ENCODE results near the gene GRID2. TPM values are rescaled to one million over a fixed set of nuclear protein-coding genes. Genes with fewer than 3 reads are reported as not detected.

The GRID2 gene
- total RNA-seq, 6 experiments from 2014 or later, result not detected

GRCh38 chr4:93646233-93646930, 1342.6 kb downstream of the GRID2 start:
- Histone ChIP-seq H3K9me3 (peaks cover 0 to 2% (median 0%) of the 10 kb centered on the region in 4 donors), H3K27ac (no peak overlapping the region), H3K4me3 (no peak overlapping the region), H3K36me3 (no peaks in the 10 kb centered on the region), H3K27me3 (no peaks in the 10 kb centered on the region), H3K4me1 (no peaks in the 10 kb centered on the region)
- TF ChIP-seq POLR2A (IDR thresholded peaks at IDR 0.05), result no peak
- TF ChIP-seq, protein P1, sequence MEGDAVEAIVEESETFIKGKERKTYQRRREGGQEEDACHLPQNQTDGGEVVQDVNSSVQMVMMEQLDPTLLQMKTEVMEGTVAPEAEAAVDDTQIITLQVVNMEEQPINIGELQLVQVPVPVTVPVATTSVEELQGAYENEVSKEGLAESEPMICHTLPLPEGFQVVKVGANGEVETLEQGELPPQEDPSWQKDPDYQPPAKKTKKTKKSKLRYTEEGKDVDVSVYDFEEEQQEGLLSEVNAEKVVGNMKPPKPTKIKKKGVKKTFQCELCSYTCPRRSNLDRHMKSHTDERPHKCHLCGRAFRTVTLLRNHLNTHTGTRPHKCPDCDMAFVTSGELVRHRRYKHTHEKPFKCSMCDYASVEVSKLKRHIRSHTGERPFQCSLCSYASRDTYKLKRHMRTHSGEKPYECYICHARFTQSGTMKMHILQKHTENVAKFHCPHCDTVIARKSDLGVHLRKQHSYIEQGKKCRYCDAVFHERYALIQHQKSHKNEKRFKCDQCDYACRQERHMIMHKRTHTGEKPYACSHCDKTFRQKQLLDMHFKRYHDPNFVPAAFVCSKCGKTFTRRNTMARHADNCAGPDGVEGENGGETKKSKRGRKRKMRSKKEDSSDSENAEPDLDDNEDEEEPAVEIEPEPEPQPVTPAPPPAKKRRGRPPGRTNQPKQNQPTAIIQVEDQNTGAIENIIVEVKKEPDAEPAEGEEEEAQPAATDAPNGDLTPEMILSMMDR (IDR thresholded peaks at IDR 0.05), result no peak
- intact Hi-C loops (cut with DNase I), result no loop called here
- DNase-seq, result no peak
- no peak for ATAC-seq

DNA sequence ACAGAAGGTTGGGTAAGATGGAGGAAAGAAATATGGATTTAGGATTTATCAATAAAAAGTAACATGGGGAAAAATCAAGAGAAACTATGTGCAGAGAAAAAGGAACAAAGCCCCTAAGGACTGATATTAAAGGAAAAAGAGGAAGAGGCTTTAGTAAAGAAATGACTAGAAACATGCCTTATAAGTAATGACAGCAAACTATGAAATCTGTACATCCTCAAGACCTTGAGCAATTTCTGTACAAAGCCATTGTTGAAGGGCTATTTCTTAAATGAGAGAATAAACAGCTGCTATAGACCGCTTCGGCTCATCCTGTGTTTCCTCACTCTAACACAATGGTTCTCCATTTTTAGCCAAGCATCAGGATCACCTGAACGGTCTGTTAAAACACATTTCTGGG, 1344.5 kb downstream of the GRID2 start:
- intact Hi-C loops (cut with DNase I), result no loop called here
- DNase-seq (no peak), ATAC-seq (no peak)
- Histone ChIP-seq H3K36me3 (no peaks in the 10 kb centered on the region), H3K9me3 (peaks cover 0 to 2% (median 0%) of the 10 kb centered on the region in 4 donors), H3K4me3 (no peak overlapping the region), H3K27me3 (no peaks in the 10 kb centered on the region), H3K27ac (no peak overlapping the region), H3K4me1 (no peaks in the 10 kb centered on the region)
- TF ChIP-seq, protein P1 (IDR thresholded peaks at IDR 0.05), result no peak
- no peak for TF ChIP-seq POLR2A (IDR thresholded peaks at IDR 0.05)
- WGBS (ENCODE audit: insufficient coverage, low coverage, low lambda C conversion rate, missing lambda C conversion rate), result 75% methylated on average over 3 of the region's 3 CpGs

- H3K4me3 ChIP-seq, result no peak overlapping the region
- TF ChIP-seq, protein P1 (IDR thresholded peaks at IDR 0.05), result no peak
- TF ChIP-seq POLR2A (IDR thresholded peaks at IDR 0.05), result no peak
- DNase-seq (no peak), ATAC-seq (no peak)
- H3K4me1 ChIP-seq, result no peaks in the 10 kb centered on the region
- no peaks in the 10 kb centered on the region for H3K27me3 ChIP-seq
- H3K36me3 ChIP-seq, result no peaks in the 10 kb centered on the region
- H3K9me3 ChIP-seq, result peaks cover 0 to 2% (median 0%) of the 10 kb centered on the region in 4 donors
- intact Hi-C loops (cut with DNase I), result no loop called here
- H3K27ac ChIP-seq, result no peak overlapping the region
Observed at GRCh38 chr4:93649828-93650227, 1346.1 kb downstream of the GRID2 start.

- no peak for TF ChIP-seq POLR2A (IDR thresholded peaks at IDR 0.05)
- TF ChIP-seq, protein P1 (IDR thresholded peaks at IDR 0.05), result no peak
- Histone ChIP-seq H3K9me3 (no peaks in the 10 kb centered on the region), H3K36me3 (no peaks in the 10 kb centered on the region), H3K4me1 (no peaks in the 10 kb centered on the region), H3K27me3 (no peaks in the 10 kb centered on the region), H3K27ac (no peak overlapping the region), H3K4me3 (no peak overlapping the region)
- DNase-seq, result no peak
- intact Hi-C loops (cut with DNase I), result no loop called here
- ATAC-seq, result no peak
- 13% methylated on average over 1 of the region's 1 CpG for WGBS (ENCODE audit: insufficient coverage, low coverage, low lambda C conversion rate, missing lambda C conversion rate)
Observed at GRCh38 chr4:93654211-93654610, 1350.4 kb downstream of the GRID2 start.

DNA sequence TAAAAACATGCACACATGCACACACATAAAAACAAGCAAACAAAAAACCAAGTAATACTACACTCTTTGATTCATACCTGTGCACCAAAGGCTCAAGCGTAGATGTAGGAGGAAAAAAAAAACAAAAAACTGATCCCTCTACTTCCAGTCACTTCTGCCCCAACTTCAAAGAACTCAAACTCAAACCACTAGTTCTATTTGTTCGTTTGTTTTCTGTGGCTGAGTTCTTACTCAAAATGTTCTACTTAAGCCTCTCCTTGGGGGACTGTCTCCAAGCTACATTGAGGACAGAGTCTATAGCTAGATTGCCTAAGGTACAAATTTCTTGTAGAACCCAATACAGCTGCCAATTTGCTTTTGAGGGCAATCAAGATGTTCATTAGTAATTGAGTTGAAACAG, 1353.8 kb downstream of the GRID2 start:
- WGBS (ENCODE audit: insufficient coverage, low coverage, low lambda C conversion rate, missing lambda C conversion rate), result 54% methylated on average over 2 of the region's 2 CpGs
- no peak for ATAC-seq

More for the DNA sequence above, 1353.8 kb downstream of the GRID2 start:
- Histone ChIP-seq H3K9me3 (no peaks in the 10 kb centered on the region), H3K27me3 (no peaks in the 10 kb centered on the region), H3K36me3 (no peaks in the 10 kb centered on the region), H3K4me1 (no peaks in the 10 kb centered on the region), H3K4me3 (no peak overlapping the region), H3K27ac (no peak overlapping the region)
- intact Hi-C loops (cut with DNase I), result no loop called here
- TF ChIP-seq POLR2A (IDR thresholded peaks at IDR 0.05), result no peak
- TF ChIP-seq, protein P1 (IDR thresholded peaks at IDR 0.05), result no peak
- DNase-seq, result no peak
